H9 (cell line): Measurements from ENCODE around the gene CISD1. TPM values are rescaled to one million over a fixed set of nuclear protein-coding genes. Genes with fewer than 3 reads are reported as not detected.

Source experiments
- DNase-seq: peaks from one replicate; pipeline ENCODE4 v3.0.0-alpha.2; 2017
- H2AFZ ChIP-seq: one replicate; pipeline ENCODE4 v1.6.1; 2013; ENCODE audit warnings: mild to moderate bottlenecking, low read length, control low read depth, moderate library complexity
- H2AK5ac ChIP-seq: 2 replicates; pipeline ENCODE4 v1.6.1; 2013; ENCODE audit warnings: low read length, control low read depth, mixed read lengths; ENCODE audit not compliant: insufficient read length
- H2BK120ac ChIP-seq: one replicate; pipeline ENCODE4 v1.6.1; 2013; ENCODE audit warnings: low read depth, mild to moderate bottlenecking, low read length, control low read depth, inconsistent platforms; ENCODE audit not compliant: poor library complexity, severe bottlenecking
- H2BK12ac ChIP-seq: 2 replicates; pipeline ENCODE4 v1.6.1; 2013; ENCODE audit warnings: low read length, control low read depth, mixed read lengths, low read depth; ENCODE audit not compliant: insufficient read length
- H2BK15ac ChIP-seq: 2 replicates; pipeline ENCODE4 v1.6.1; 2013; ENCODE audit warnings: low read depth, low read length, control low read depth
- H2BK20ac ChIP-seq: one replicate; pipeline ENCODE4 v1.6.1; 2013; ENCODE audit warnings: low read depth, mild to moderate bottlenecking, low read length, control low read depth, inconsistent platforms; ENCODE audit not compliant: poor library complexity, severe bottlenecking
- H2BK5ac ChIP-seq: 2 replicates; pipeline ENCODE4 v1.6.1; 2013; ENCODE audit warnings: low read length, control low read depth, mixed read lengths; ENCODE audit not compliant: insufficient read length
- H3K14ac ChIP-seq: 2 replicates; pipeline ENCODE4 v1.6.1; 2013; ENCODE audit warnings: low read length, control low read depth; ENCODE audit not compliant: insufficient read depth
- H3K18ac ChIP-seq: 2 replicates; pipeline ENCODE4 v1.6.1; 2013; ENCODE audit warnings: low read depth, mild to moderate bottlenecking, mixed read lengths, low read length, control low read depth; ENCODE audit not compliant: insufficient read length
- H3K23ac ChIP-seq: 2 replicates; pipeline ENCODE4 v1.6.1; 2013; ENCODE audit warnings: low read length, control low read depth, mixed read lengths, low read depth; ENCODE audit not compliant: insufficient read length
- H3K23me2 ChIP-seq: 2 replicates; pipeline ENCODE4 v1.6.1; 2013; ENCODE audit warnings: low read depth, mild to moderate bottlenecking, mixed read lengths, low read length, control low read depth; ENCODE audit not compliant: insufficient read length, poor library complexity, severe bottlenecking
- H3K27ac ChIP-seq: 2 replicates; pipeline ENCODE4 v1.5.1; 2013; ENCODE audit warnings: low read length, control low read depth, mixed read lengths, low read depth; ENCODE audit not compliant: insufficient read length
- H3K27me3 ChIP-seq: 2 replicates; pipeline ENCODE4 v1.6.1; 2013; ENCODE audit warnings: low read length, control low read depth, inconsistent platforms; ENCODE audit not compliant: insufficient read depth
- H3K4ac ChIP-seq: 2 replicates; pipeline ENCODE4 v1.6.1; 2013; ENCODE audit warnings: low read depth, mild to moderate bottlenecking, control low read depth, inconsistent platforms, low read length, moderate library complexity
- H3K4me1 ChIP-seq: 2 replicates; pipeline ENCODE4 v1.6.1; 2013; ENCODE audit warnings: low read length, control low read depth, inconsistent platforms; ENCODE audit not compliant: insufficient read depth
- H3K4me2 ChIP-seq: 2 replicates; pipeline ENCODE4 v1.6.1; 2013; ENCODE audit warnings: low read length, control low read depth, mixed read lengths; ENCODE audit not compliant: insufficient read length, insufficient read depth
- H3K56ac ChIP-seq: 2 replicates; pipeline ENCODE4 v1.6.1; 2013; ENCODE audit warnings: low read depth, mild to moderate bottlenecking, mixed read lengths, low read length, control low read depth; ENCODE audit not compliant: insufficient read length
- H3K79me1 ChIP-seq: 2 replicates; pipeline ENCODE4 v1.6.1; 2013; ENCODE audit warnings: low read depth, mild to moderate bottlenecking, moderate library complexity, low read length, control low read depth, inconsistent platforms; ENCODE audit not compliant: insufficient read depth, poor library complexity, severe bottlenecking
- H3K79me2 ChIP-seq: 2 replicates; pipeline ENCODE4 v1.6.1; 2013; ENCODE audit warnings: low read length, control low read depth, inconsistent platforms; ENCODE audit not compliant: insufficient read depth
- H3K9ac ChIP-seq: 2 replicates; pipeline ENCODE4 v1.6.1; 2013; ENCODE audit warnings: low read length, control low read depth, mixed read lengths; ENCODE audit not compliant: insufficient read length; ENCODE audit errors: extremely low read depth
- H3K9me3 ChIP-seq: one replicate; pipeline ENCODE4 v1.6.1; 2013; ENCODE audit warnings: low read depth, low read length, inconsistent platforms; ENCODE audit not compliant: control insufficient read depth
- H3T11ph ChIP-seq: one replicate; pipeline ENCODE4 v1.6.1; 2013; ENCODE audit warnings: mild to moderate bottlenecking, low read length, control low read depth, inconsistent platforms
- H4K20me1 ChIP-seq: one replicate; pipeline ENCODE4 v1.6.1; 2013; ENCODE audit not compliant: control insufficient read depth, insufficient read length, insufficient read depth
- H4K5ac ChIP-seq: 2 replicates; pipeline ENCODE4 v1.6.1; 2013; ENCODE audit warnings: low read depth, mild to moderate bottlenecking, mixed read lengths, low read length, control low read depth; ENCODE audit not compliant: insufficient read length
- H4K8ac ChIP-seq: replicated peaks from 2 replicates; pipeline ENCODE4 v1.6.1; 2013; ENCODE audit warnings: low read length, control low read depth, mixed read lengths, low read depth; ENCODE audit not compliant: insufficient read length
- H4K91ac ChIP-seq: 2 replicates; pipeline ENCODE4 v1.6.1; 2013; ENCODE audit warnings: low read depth, mild to moderate bottlenecking, moderate library complexity, mixed read lengths, low read length, control low read depth; ENCODE audit not compliant: insufficient read length
- H3K27ac Mint-ChIP-seq, 3 experiments: 2 replicates in 2 of 3; 3 replicates in 1 of 3; pipeline ENCODE4 v1.8.0; 2020 to 2021; ENCODE audit warnings: mixed read lengths in 3 of 3, mild to moderate bottlenecking in 1 of 3, moderate library complexity in 1 of 3
- H3K27me3 Mint-ChIP-seq: 2 replicates; pipeline ENCODE4 v1.8.0; 2021; ENCODE audit warnings: low read depth, mild to moderate bottlenecking, moderate library complexity, mixed read lengths
- H3K36me3 Mint-ChIP-seq, 3 experiments: 2 replicates in 2 of 3; 3 replicates in 1 of 3; pipeline ENCODE4 v1.8.0; 2020 to 2021; ENCODE audit warnings: low read depth in 3 of 3, mixed read lengths in 3 of 3; ENCODE audit not compliant: insufficient read depth in 1 of 3
- H3K4me1 Mint-ChIP-seq, 2 experiments: 2 replicates each; pipeline ENCODE4 v1.8.0; 2020; ENCODE audit warnings: mixed read lengths in 2 of 2
- H3K4me3 Mint-ChIP-seq, 2 experiments: 2 replicates in 1 of 2; 3 replicates in 1 of 2; pipeline ENCODE4 v1.8.0; 2020 to 2021; ENCODE audit warnings: mild to moderate bottlenecking in 2 of 2, mixed read lengths in 2 of 2, moderate library complexity in 1 of 2
- H3K9me3 Mint-ChIP-seq, 2 experiments: 2 replicates in 1 of 2; 3 replicates in 1 of 2; pipeline ENCODE4 v1.8.0; 2020; ENCODE audit warnings: mild to moderate bottlenecking in 2 of 2, mixed read lengths in 2 of 2, moderate library complexity in 1 of 2
- CTCF ChIP-seq: fragments of 200-600 bp; sonication (generic); conservative IDR thresholded peaks from 3 replicates; pipeline ENCODE4 v1.8.0; 2021; ENCODE audit warnings: antibody characterized with exemption, mild to moderate bottlenecking
- WGBS: extraction: QIAGEN DNeasy Blood & Tissue Kit; methylation state at CpG from one replicate; pipeline ENCODE4 v1.1.7; 2013; ENCODE audit warnings: missing lambda C conversion rate, low lambda C conversion rate, mixed read lengths; ENCODE audit not compliant: insufficient read length; ENCODE audit errors: extremely low coverage; 5-methylcytosine and 5-hydroxymethylcytosine counted together
- total RNA-seq: library from RNA; stranded (reverse); gene quantifications from 2 replicates; pipeline ENCODE4 v1.2.1, GENCODE V29; 2021

The CISD1 gene
- total RNA-seq, 1 experiment from 2014 or later, result 42.0 TPM

- Mint-ChIP-seq H3K4me1 (peaks cover 8 to 14% of the 10 kb centered on the region in 2 experiments), H3K36me3 (peaks cover 0 to 5% (median 2%) of the 10 kb centered on the region in 3 experiments; a peak in 2 of 7 replicates), H3K27me3 (no peaks in the 10 kb centered on the region), H3K27ac (no peak overlapping the region), H3K9me3 (no peaks in the 10 kb centered on the region), H3K4me3 (no peak overlapping the region)
- H3K9me3 ChIP-seq, result no peaks in the 10 kb centered on the region
- H3K27ac ChIP-seq, result no peak overlapping the region
- H2BK20ac ChIP-seq, result no peak overlapping the region
- no peaks in the 10 kb centered on the region; the same call in 1 of the 2 replicates for H3K4me1 ChIP-seq
- H3K23me2 ChIP-seq, result no peaks in the 10 kb centered on the region
- H2BK120ac ChIP-seq, result no peak overlapping the region
- H2BK12ac ChIP-seq, result no peak overlapping the region
- H3K18ac ChIP-seq, result no peak overlapping the region
- H3T11ph ChIP-seq, result no peak overlapping the region
- TF ChIP-seq CTCF, result peak; percentile 70
- no peak overlapping the region for H2AFZ ChIP-seq
- no peaks in the 10 kb centered on the region for H3K79me2 ChIP-seq
- H4K91ac ChIP-seq, result no peak overlapping the region
- no peaks in the 10 kb centered on the region for H3K79me1 ChIP-seq
- H2BK15ac ChIP-seq, result no peak overlapping the region
- H2BK5ac ChIP-seq, result no peak overlapping the region
- H4K20me1 ChIP-seq, result no peaks in the 10 kb centered on the region
- DNase-seq, result no peak
- H3K14ac ChIP-seq, result no peak overlapping the region
- H3K23ac ChIP-seq, result no peak overlapping the region
- H3K27me3 ChIP-seq, result no peaks in the 10 kb centered on the region
- no peak overlapping the region for H3K56ac ChIP-seq
- no peak overlapping the region for H3K4me2 ChIP-seq
- H2AK5ac ChIP-seq, result no peak overlapping the region
- H3K4ac ChIP-seq, result no peak overlapping the region
- no peak overlapping the region for H4K8ac ChIP-seq
- no CpG with 5 or more reads among the region's 5 CpGs for WGBS
- H3K9ac ChIP-seq, result no peak overlapping the region
- H4K5ac ChIP-seq, result no peak overlapping the region
Observed at GRCh38 chr10:58291538-58292174, 22.7 kb downstream of the CISD1 start.
